Epidermal melanocyte (primary cell): ENCODE data around the gene SPG7.

Experiments used
- DNase-seq: peaks from one replicate; pipeline ENCODE4 v3.0.0; 2011; ENCODE audit warnings: low spot score; ENCODE audit not compliant: insufficient read length

The SPG7 gene

DNA sequence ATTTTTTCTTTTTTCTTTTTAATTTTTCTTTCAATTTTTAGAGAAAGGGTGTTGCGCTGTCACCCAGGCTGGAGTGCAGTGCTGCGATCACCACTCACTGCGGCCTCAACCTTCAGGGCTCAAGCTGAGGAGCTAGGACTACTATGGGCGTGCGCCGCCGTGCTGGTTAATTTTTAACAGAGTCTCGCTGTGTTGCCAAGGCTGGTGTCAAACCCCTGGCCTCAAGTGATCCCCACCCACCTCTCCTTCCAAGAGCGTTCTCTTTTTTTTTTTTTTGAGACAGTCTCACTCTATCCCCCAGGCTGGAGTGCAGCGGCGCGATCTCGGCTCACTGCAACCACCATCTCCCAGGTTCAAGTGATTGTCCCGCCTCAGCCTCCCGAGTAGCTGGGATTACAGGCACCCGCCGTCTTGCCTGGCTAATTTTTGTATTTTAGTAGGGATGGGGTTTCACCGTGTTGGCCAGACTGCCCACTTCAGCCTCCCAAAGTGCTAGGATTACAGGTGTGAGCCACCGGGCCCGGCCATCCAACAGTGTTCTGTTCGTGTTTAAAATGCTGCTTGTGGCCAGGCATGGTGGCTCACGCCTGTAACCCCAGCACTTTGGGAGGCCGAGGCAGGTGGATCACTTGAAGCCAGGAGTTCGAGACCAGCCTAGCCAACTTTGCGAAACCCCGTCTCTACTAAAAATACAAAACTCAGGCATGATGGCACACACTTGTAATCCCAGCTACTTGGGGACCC is 37.8 kb downstream of the SPG7 start:
- DNase-seq, result no peak

DNA sequence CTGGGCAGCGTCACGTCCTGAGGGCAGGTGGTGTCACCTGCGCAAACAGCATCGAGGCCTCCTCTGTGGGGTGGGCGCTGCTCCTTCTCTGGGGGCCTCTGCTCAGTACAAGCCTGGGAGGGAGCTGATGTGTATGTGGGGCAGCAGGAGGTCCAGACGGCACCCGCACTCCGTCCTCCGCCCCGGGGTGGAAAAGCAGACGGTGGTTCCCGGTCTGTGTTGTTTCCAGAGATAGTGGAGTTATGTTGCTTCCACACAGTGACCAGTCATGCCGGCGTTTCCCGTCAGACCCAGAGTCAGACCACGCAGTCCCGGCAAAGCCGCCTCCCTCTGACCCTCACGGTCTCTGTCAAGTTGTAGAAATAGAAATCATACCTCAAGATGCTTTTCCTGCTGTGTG is 38.6 kb downstream of the SPG7 start:
- no peak for DNase-seq

DNA sequence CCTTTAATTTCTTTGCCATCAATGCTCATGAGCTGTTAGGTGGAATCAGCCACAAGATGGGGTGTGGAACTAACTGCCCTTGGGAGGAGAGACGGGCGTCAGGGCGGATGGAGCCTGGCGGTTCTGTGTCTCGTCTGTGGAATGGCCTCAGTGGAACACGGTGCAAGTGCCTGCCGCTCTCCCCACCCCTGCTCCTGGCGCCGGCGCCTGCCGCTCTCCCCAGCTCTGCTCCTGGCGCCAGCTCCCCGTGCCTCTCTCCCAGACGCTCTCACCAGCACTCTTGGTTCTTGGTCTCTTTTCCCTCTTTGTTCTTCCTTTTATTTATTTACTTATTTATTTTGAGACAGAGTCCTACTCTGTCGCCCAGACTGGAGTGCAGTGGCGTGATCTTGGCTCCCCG is 39.1 kb downstream of the SPG7 start:
- no peak for DNase-seq

DNA sequence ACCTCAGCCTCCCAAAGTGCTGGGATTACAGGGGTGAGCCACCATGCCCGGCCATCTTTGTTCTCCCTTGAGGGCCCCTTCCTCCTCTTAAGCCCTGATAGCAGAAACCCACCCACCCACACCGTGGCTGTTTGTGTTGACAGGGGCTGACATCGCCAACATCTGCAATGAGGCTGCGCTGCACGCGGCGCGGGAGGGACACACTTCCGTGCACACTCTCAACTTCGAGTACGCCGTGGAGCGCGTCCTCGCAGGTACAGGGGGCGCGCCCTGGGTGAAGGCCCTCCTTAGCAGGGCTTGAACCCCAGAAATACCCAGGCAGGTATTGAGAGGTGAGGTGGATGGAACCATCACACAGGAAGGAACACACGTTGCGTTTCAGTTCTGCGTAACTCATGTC is 39.7 kb downstream of the SPG7 start:
- no peak for DNase-seq

DNA sequence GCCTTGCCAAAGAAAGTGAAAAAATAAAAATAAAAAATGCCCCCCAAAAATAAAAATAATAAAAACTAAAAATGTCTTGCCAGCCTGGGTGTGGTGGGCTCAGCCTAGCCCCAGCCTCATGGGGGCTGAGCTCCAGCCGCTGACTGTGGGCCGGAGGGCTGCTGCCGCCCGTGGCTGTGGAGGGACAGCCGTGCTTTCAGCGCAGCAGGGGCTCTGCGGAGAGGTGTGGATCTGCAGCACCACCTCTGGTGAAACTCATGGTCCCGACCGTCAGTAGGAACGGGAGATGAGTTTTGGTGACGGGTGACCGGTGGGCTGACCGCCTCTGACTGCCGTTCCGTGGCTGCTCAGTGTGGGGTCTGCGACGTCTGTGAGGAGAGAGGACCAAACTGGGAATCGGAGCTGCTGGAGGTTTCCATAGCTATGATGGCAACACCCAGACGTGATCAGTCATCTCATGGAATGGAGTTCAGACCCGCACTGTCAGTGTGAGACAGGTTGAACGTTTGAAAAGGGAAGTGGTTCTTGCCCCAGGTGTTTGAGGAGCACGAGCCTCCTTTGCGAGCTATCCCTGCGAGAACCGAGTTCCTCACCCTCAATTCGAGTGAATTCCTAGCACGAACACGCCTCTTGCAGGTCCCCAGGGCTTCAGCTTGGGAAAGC is 40.3 kb downstream of the SPG7 start:
- DNase-seq, result no peak

DNA sequence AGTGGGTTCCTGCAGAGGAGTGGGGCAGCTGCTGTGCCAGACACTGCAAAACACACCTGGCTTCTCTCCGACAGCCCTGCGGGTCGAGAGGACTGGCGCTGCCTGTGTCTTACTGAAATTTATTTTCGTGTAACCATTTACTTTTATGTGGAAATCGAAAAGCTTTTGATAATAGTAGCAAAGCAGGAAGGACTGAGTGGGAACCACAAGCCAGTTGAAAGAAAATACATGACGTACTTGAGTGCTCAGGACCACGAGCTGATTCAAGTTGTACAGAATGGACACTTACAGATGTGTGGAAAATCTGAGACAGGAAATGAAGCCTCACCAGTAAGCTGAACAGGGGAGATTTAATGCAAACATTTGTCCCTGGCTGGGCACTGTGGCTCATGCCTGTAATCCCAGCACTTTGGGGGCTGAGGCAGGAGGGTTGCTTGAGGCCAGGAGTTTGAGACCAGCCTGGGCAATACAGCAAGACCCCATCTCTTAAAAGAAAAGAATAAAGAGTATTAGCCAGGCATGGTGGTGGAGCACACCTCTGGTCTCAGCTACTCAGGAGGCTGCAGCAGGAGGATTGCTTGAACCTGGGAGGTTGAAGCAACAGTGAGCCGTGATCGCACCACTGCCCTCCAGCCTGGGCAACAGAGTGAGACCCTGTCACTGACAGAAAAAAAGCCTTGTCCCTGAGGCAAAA is 41.0 kb downstream of the SPG7 start:
- no peak for DNase-seq

DNA sequence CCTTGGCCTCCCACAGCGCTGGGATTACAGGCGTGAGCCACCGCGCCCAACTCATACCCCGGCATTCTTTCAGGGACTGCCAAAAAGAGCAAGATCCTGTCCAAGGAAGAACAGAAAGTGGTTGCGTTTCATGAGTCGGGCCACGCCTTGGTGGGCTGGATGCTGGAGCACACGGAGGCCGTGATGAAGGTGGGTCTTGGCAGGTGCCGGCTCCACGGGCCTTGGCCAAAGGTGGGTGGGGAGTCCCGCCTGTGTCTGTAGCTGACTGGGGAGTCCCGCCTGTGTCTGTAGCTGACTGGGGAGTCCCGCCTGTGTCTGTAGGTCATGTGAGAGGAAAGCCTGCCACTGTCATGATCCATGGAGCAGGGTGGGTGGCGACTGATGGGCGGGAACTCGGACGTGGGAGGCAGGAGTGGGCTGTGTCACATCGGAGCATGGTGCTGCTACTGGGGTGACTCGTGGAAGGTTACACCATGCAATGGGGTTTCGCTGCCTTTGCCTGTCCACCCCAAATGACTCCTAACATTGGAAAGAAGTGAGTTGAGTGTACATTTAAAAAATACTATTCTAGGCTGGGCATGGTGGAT is 42.3 kb downstream of the SPG7 start:
- DNase-seq, result no peak

DNA sequence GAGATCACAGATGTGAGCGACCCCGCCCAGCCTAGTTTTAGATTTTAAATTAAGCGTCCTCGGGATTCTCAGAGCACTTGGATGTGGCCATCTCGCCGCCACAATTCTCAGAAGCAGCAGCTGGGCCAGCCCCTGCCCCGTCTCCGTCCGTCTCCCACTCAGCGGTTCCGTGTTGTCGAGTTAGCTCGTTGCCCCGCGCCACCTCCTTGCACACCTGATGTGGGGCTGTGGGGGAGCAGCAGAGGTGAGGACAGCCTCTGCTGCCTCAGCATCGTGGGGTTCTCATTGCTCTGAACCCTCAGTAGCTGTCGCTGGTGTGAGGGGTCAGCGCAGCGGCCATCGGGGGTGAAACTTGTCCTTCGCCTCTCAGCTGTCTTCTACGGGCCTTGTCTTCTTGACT is 44.1 kb downstream of the SPG7 start:
- DNase-seq, result no peak

DNA sequence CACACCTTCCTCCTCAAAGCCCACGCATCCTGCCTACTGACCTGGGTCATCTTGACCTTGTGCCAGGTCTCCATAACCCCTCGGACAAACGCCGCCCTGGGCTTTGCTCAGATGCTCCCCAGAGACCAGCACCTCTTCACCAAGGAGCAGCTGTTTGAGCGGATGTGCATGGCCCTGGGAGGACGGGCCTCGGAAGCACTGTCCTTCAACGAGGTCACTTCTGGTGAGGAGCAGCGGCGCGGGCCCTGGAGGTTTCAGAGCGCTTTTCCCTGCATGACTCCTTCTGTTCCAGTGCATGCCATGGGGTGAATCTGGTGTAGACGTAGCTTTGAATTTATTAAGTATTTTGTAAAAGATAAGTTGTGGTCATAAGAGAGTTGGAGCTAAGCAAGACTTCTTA is 44.7 kb downstream of the SPG7 start:
- DNase-seq, result no peak

DNA sequence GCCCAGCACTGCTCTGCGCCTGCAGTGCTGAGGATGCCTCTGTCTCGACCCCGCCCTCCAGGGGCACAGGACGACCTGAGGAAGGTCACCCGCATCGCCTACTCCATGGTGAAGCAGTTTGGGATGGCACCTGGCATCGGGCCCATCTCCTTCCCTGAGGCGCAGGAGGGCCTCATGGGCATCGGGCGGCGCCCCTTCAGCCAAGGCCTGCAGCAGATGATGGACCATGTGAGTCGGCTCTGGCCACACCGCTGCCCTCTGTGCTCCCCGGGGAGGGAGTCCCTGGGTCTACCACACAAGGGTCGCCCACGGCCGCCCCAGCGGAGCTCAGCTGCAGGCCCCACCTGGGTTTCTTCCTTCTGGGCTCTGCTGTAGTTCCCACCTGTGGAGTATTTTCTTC is 45.5 kb downstream of the SPG7 start:
- DNase-seq, result no peak

DNA sequence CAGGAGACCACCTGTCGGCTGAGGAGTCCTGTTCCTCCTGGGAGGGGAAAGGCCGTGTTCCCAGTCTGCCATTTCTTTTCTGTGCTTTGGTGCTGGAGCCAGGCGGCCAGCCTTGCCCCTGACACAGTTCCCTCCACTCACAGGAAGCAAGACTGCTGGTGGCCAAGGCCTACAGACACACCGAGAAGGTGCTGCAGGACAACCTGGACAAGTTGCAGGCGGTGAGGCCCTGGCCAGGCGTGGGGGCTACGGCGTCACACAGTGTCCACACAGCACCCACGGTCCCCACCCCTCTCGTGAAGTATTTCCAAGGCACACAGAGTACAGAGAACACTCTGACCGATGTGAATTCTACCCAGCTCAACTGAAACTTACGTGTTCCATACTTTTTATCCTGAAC is 46.1 kb downstream of the SPG7 start:
- DNase-seq, result no peak

DNA sequence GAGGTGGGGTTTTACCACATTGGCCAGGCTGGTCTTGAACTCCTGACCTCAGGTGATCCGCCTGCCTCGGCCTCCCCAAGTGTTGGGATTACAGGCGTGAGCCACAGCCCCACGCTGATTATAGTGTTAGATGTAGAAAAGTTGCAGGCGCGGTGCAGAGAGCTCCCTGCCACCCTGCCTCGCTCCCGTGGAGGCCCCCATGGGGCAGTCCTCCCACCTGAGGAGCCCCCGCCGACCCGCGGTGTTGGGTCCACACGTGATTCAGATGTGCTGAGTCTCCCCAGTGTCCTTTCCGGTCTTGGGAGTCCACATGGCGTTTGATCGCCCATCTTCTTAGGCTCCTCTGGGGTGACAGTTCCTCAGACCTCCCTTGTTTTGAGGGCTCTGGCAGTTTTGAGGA is 47.1 kb downstream of the SPG7 start:
- no peak for DNase-seq

DNA sequence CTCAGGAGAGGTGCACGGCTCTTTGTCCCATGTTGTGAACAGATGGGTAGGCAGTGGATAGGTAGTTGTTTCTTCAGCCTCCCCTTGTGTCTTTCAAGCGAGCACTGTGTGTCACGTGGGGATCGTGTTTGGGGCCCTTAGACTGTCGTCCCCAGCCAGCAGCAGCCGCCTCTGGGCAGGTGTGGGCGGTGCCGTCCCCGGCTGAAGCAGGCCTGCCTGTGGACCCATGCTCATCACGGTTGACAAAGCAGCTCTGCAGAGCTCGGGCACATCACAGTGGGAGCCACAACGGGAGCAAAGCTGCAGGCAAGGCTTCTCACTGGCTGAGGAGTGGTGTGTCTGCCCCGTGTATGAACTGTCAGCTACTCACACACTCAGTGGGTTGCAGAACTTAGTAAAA is 47.6 kb downstream of the SPG7 start:
- no peak for DNase-seq

DNA sequence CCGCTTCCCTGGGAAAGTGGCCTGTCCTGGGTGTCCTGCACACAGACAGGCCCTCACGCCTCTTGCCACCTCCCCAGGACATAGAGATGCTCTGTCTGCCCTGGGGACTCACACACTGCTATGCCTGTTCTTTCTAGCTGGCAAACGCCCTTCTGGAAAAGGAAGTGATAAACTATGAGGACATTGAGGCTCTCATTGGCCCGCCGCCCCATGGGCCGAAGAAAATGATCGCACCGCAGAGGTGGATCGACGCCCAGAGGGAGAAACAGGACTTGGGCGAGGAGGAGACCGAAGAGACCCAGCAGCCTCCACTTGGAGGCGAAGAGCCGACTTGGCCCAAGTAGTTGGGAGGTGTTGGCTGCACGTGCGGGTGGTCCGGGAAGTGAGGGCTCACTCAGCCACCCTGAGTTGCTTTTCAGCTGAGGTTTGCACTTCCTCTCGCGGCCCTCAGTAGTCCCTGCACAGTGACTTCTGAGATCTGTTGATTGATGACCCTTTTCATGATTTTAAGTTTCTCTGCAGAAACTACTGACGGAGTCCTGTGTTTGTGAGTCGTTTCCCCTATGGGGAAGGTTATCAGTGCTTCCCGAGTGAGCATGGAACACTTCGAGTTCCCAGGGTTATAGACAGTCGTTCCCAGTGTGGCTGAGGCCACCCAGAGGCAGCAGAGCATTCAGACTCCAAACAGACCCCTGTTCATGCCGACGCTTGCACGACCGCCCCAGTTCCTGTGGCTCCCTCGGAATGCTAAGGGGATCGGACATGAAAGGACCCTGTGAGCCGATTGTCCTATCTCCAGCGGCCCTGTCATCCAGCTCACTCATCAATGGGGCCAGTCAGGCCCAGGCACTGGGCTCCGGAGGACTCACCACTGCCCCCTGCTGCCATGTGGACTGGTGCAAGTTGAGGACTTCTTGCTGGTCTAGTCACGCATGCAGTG is 48.8 kb downstream of the SPG7 start:
- DNase-seq, result peak; percentile 75

DNA sequence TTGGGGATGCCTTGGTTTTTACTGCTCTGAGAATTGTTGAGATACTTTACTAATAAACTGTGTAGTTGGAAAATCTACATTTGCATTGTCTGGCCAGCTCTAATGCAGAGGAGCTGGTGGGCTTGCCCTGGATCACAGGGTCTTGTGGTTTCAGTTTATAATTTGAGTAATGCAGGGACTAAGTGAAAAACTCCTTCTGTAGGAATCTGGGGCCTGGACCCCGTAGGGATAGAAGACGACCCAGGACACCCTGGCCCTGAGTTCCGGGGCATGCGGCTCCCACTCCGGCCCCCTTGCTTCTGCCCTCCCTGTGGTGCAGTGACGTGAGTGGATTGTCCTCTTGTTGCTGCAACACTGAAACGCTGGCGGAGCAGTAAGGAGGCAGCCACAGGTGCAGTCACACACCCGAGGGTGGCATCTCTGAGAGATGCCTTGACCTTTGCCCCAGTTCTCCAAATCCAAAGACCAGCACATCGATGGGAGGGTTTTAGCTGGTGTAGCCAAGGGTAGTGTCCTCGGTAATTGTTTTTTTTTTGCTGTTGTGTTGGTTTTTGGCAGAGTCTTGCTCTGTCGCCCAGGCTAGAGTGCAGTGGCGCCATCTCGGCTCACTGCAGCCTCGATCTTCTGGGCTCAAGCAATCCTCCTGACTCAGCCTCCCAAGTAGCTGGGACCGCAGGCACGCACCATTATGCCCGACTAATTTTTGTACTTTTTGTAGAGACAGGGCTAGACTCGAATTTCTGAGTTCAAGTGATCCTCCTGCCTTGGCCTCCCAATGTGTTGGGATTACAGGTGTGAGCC is 49.7 kb downstream of the SPG7 start:
- no peak for DNase-seq

DNA sequence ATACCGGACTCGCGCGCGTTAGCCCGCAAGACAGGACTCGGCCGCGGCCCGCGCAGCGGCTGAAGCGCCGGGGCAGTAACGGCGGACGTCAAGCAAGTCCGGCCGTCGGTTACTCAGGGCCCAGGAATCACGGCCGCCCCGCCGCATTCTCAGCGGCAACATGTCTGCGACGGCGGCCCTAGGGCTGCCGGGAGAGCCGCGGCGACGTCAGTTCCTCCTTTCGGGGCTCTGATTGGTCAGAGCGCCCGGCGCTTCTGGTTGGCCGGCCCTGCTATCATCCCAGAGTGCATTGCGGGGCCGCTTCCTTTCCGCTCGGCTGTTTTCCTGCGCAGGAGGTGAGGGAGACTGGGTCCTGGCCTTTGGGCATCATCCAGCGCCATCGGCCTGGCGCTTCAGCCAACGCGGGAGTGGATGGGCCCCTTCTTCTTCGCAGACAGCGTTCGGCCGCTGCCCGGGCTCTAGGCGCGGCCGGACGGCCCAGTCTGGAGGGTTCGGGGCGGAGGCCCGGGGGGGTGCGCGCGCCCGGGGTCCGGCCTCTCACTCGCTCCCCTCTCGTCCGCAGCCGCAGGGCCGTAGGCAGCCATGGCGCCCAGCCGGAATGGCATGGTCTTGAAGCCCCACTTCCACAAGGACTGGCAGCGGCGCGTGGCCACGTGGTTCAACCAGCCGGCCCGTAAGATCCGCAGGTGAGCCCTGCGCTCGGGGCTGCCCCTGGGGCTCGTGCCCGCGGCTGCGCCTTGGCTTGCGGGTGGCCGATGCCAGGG is 52.4 kb downstream of the SPG7 start, which contains the start of gene RPL13:
Gene RPL13, plus strand, starts transcription at position 305 of the 764 bp plus-strand sequence. Its CDS starts 278 bp downstream, at position 583.
- peak; percentile 98 for DNase-seq

DNA sequence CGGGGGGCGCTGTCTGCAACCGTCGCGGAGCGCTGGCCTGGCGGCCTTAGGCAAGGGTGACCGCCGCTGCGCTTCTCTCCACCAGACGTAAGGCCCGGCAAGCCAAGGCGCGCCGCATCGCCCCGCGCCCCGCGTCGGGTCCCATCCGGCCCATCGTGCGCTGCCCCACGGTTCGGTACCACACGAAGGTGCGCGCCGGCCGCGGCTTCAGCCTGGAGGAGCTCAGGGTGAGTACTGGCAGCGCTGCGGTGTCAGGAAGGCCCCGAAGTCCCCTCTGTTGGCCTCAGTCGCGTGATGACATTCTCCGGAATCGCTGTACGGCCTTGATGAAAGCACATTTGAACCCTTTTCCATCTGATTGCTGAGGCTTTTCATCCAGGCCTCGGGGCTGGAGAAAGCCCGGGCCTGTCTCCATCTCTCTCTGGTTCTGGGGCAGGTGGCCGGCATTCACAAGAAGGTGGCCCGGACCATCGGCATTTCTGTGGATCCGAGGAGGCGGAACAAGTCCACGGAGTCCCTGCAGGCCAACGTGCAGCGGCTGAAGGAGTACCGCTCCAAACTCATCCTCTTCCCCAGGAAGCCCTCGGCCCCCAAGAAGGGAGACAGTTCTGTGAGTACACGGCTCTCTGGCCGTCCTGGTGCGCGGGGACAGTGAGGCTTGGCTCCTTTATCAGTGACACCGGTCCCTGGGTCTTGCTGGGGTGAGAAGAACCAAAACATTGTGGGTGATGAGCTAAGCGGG is 53.1 kb downstream of the SPG7 start:
- no peak for DNase-seq

DNA sequence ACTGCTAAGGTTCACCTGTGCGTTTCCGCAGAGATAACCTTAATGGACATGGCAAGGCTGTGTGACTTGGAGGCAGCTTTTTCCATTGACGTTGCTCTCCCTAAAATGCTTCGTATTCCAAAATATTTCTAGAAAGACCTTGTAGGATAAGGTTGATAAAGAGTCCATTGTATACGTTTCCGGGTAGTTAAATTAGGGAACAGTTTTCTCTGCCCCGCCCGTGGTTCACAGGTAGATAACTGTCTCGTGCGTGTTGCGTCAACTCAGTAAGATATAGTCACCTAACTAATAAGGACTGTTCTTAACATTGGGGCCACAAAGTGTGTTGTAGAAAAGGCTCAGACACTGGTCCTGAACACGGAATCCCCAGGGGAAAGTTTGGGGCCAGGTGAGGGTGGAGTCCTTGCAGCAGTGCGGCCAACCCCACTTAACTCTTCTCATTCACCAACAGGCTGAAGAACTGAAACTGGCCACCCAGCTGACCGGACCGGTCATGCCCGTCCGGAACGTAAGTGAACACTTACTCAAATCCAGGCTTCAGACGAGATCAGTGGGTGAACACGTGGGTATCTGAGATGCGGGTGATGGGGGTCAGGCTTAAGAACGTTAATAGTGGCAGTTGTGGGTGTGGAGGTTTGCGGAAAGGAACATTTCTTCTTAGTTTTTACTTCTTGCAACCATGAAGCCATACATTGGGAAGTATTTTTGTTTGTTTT is 53.8 kb downstream of the SPG7 start:
- DNase-seq, result no peak
